GM21528 (cell line): ENCODE results near the gene SH3RF2.
A peak's percentile ranks its signal among the peaks of the same experiment; 100 is the strongest.
"Not testable (repeated sequence)": the region's sequence is repeated elsewhere in the genome, so short reads cannot be mapped to it uniquely, and the experiment has no call there.

Experiments
- ATAC-seq: cut with Tn5 transposase; IDR thresholded peaks from one replicate; pipeline ENCODE4 v1.9.1; 2021; ENCODE audit warnings: mild to moderate bottlenecking, moderate library complexity; ENCODE audit not compliant: unreplicated experiment, low FRiP score

The SH3RF2 gene

GRCh38 chr5:145948047-145948446 lies 11.7 kb downstream of the SH3RF2 start:
- no peak for ATAC-seq

- ATAC-seq: no peak
Measured at GRCh38 chr5:145948921-145949320, 12.5 kb downstream of the SH3RF2 start.

GRCh38 chr5:145949474-145949873 lies 13.1 kb downstream of the SH3RF2 start:
- ATAC-seq: no peak

GRCh38 chr5:145951071-145951470 lies 14.7 kb downstream of the SH3RF2 start:
- no peak for ATAC-seq

- ATAC-seq: no peak
Measured at GRCh38 chr5:145953202-145953601, 16.8 kb downstream of the SH3RF2 start.

- not testable (repeated sequence) for ATAC-seq
Measured at GRCh38 chr5:145954140-145954539, 17.8 kb downstream of the SH3RF2 start.

GRCh38 chr5:145957388-145957787 lies 21.0 kb downstream of the SH3RF2 start:
- ATAC-seq: no peak

GRCh38 chr5:145958436-145958835 lies 22.1 kb downstream of the SH3RF2 start:
- no peak for ATAC-seq

GRCh38 chr5:145960166-145960565 lies 23.8 kb downstream of the SH3RF2 start:
- no peak for ATAC-seq

GRCh38 chr5:145960848-145961600 lies 24.6 kb downstream of the SH3RF2 start:
- no peak for ATAC-seq

- ATAC-seq: no peak
Measured at GRCh38 chr5:145962001-145962400, 25.6 kb downstream of the SH3RF2 start.

GRCh38 chr5:145964008-145964407 lies 27.6 kb downstream of the SH3RF2 start:
- ATAC-seq: not testable (repeated sequence)

- ATAC-seq: no peak
Measured at GRCh38 chr5:145965804-145966203, 29.4 kb downstream of the SH3RF2 start.

- no peak for ATAC-seq
Measured at GRCh38 chr5:145967296-145967695, 30.9 kb downstream of the SH3RF2 start.

GRCh38 chr5:145968970-145969713 lies 32.8 kb downstream of the SH3RF2 start:
- no peak for ATAC-seq

- ATAC-seq: no peak
Measured at GRCh38 chr5:145969714-145970092, 33.3 kb downstream of the SH3RF2 start.

GRCh38 chr5:145971108-145971507 lies 34.7 kb downstream of the SH3RF2 start:
- no peak for ATAC-seq

- ATAC-seq: no peak
Measured at GRCh38 chr5:145971701-145972100, 35.3 kb downstream of the SH3RF2 start.

GRCh38 chr5:145975001-145975360 lies 38.6 kb downstream of the SH3RF2 start:
- ATAC-seq: no peak

GRCh38 chr5:145975361-145976066 lies 39.1 kb downstream of the SH3RF2 start:
- ATAC-seq: no peak

- ATAC-seq: peak; percentile 83
Measured at GRCh38 chr5:145976431-145977155, 40.2 kb downstream of the SH3RF2 start.
